Loucy (cell line): Measurements from ENCODE around the gene CCDC102A.

ENCODE experiments used
- H2AFZ ChIP-seq: fragments of 200-600 bp; sonication (generic); 2 replicates; pipeline ENCODE4 v1.6.0; 2016; ENCODE audit warnings: antibody characterized with exemption, mild to moderate bottlenecking, low read length, moderate library complexity
- H3F3A ChIP-seq: fragments of 200-600 bp; 2 replicates; pipeline ENCODE4 v1.6.0; 2016; ENCODE audit warnings: antibody characterized with exemption, low read depth, mild to moderate bottlenecking
- H3K27me3 ChIP-seq: fragments of 200-600 bp; sonication (generic); 2 replicates; pipeline ENCODE4 v1.6.1; 2014; ENCODE audit warnings: low read length, mild to moderate bottlenecking; ENCODE audit not compliant: insufficient read depth, poor library complexity, severe bottlenecking
- H3K36me3 ChIP-seq: fragments of 200-600 bp; sonication (generic); 2 replicates; pipeline ENCODE4 v1.6.1; 2016; ENCODE audit warnings: low read length; ENCODE audit not compliant: insufficient read depth
- H3K4me1 ChIP-seq: fragments of 200-600 bp; sonication (generic); 2 replicates; pipeline ENCODE4 v1.5.1; 2014; ENCODE audit warnings: low read length, mild to moderate bottlenecking; ENCODE audit not compliant: insufficient read depth, poor library complexity, severe bottlenecking
- H3K4me2 ChIP-seq: fragments of 200-600 bp; sonication (generic); 2 replicates; pipeline ENCODE4 v1.6.0; 2014; ENCODE audit warnings: antibody characterized with exemption, low read length, low read depth, mild to moderate bottlenecking; ENCODE audit not compliant: poor library complexity, severe bottlenecking
- H3K4me3 ChIP-seq: fragments of 200-600 bp; sonication (generic); 2 replicates; pipeline ENCODE4 v1.5.1; 2014; ENCODE audit warnings: low read length, mild to moderate bottlenecking, mixed read lengths; ENCODE audit not compliant: poor library complexity, severe bottlenecking
- H3K79me2 ChIP-seq: fragments of 200-600 bp; sonication (generic); 2 replicates; pipeline ENCODE4 v1.6.1; 2014; ENCODE audit warnings: low read length; ENCODE audit not compliant: insufficient read depth
- H3K9ac ChIP-seq: fragments of 200-600 bp; sonication (generic); 2 replicates; pipeline ENCODE4 v1.6.0; 2014; ENCODE audit warnings: mild to moderate bottlenecking, low read depth, low read length, moderate library complexity; ENCODE audit not compliant: poor library complexity, severe bottlenecking
- H3K9me2 ChIP-seq: fragments of 200-600 bp; sonication (generic); replicated peaks from 2 replicates; pipeline ENCODE4 v1.6.1; 2016; ENCODE audit warnings: low read depth, low read length, mixed read lengths
- H3K9me3 ChIP-seq: fragments of 200-600 bp; sonication (generic); 2 replicates; pipeline ENCODE4 v1.6.1; 2014; ENCODE audit warnings: mild to moderate bottlenecking, antibody characterized with exemption, low read length, low read depth; ENCODE audit not compliant: insufficient read depth
- H4K20me1 ChIP-seq: fragments of 200-600 bp; sonication (generic); 2 replicates; pipeline ENCODE4 v1.6.0; 2014; ENCODE audit warnings: antibody characterized with exemption, low read length, mild to moderate bottlenecking; ENCODE audit not compliant: insufficient read depth, poor library complexity, severe bottlenecking
- CTCF ChIP-seq: fragments of 200-600 bp; sonication (generic); conservative IDR thresholded peaks from 2 replicates; pipeline ENCODE4 v1.5.1; 2014; ENCODE audit warnings: mild to moderate bottlenecking, antibody characterized with exemption, low read length
- EZH2phosphoT487 ChIP-seq: fragments of 200-600 bp; IDR thresholded peaks from 2 replicates; pipeline ENCODE4 v1.6.1; 2018; ENCODE audit warnings: antibody characterized with exemption, mild to moderate bottlenecking, moderate library complexity, borderline replicate concordance

Gene CCDC102A

DNA sequence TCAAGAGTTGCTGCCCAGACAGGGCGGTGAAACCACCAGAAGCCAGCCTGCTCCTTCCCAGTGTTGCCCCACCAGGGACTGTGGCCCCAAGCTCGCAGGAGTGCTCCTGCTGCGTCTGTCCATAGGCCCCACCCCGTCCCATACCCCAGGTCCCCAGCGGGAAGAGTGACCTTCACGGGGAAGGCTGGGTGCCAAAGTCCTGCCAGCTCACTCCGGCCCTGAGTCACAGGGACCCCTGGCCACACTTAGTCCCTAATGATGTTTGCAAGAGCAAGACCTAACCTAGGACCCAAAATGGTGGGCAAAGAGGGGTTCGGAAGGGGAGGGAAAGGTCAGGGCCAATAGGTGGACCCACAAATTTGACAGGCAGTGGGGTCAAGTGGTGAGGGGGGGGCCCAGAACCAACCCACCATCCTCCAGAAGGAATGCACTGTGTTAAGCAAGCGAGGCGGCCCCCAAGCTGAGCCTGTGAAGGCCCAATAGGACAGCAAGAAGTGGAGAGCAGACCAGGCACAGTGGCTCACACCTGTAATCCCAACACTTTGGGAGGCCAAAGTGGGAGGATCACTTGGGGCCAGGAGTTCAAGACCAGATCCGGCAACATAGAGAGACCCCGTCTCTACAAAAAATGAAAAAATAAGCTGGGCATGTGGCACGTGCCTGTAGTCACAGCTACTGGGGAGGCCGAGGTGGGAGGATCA lies 53.4 kb downstream of the CCDC102A start:
- no peaks in the 10 kb centered on the region for H4K20me1 ChIP-seq
- no peak for TF ChIP-seq EZH2phosphoT487
- no peak for TF ChIP-seq CTCF

GRCh38 chr16:57481421-57481820 lies 55.0 kb downstream of the CCDC102A start:
- H3F3A ChIP-seq, result no peaks in the 10 kb centered on the region
- no peaks in the 10 kb centered on the region for H3K36me3 ChIP-seq
- no peak overlapping the region for H3K4me2 ChIP-seq
- no peaks in the 10 kb centered on the region for H3K9me3 ChIP-seq
- H4K20me1 ChIP-seq, result no peaks in the 10 kb centered on the region
- H2AFZ ChIP-seq, result no peak overlapping the region
- no peak for TF ChIP-seq CTCF
- TF ChIP-seq EZH2phosphoT487, result no peak
- H3K9ac ChIP-seq, result no peak overlapping the region
- H3K9me2 ChIP-seq, result no peaks in the 10 kb centered on the region
- no peak overlapping the region for H3K4me3 ChIP-seq
- peaks cover 8% of the 10 kb centered on the region; the same call in 1 of the 2 replicates for H3K79me2 ChIP-seq
- H3K27me3 ChIP-seq, result no peaks in the 10 kb centered on the region
- peaks cover 45% of the 10 kb centered on the region for H3K4me1 ChIP-seq

More for the DNA sequence above, 53.4 kb downstream of the CCDC102A start:
- Histone ChIP-seq H3K79me2 (peaks cover 8% of the 10 kb centered on the region; the same call in 1 of the 2 replicates), H3F3A (no peaks in the 10 kb centered on the region), H3K4me2 (no peak overlapping the region), H3K9ac (no peak overlapping the region), H2AFZ (no peak overlapping the region), H3K4me3 (no peak overlapping the region), H3K36me3 (no peaks in the 10 kb centered on the region), H3K9me2 (no peaks in the 10 kb centered on the region), H3K4me1 (peaks cover 38% of the 10 kb centered on the region), H3K9me3 (no peaks in the 10 kb centered on the region), H3K27me3 (no peaks in the 10 kb centered on the region)

DNA sequence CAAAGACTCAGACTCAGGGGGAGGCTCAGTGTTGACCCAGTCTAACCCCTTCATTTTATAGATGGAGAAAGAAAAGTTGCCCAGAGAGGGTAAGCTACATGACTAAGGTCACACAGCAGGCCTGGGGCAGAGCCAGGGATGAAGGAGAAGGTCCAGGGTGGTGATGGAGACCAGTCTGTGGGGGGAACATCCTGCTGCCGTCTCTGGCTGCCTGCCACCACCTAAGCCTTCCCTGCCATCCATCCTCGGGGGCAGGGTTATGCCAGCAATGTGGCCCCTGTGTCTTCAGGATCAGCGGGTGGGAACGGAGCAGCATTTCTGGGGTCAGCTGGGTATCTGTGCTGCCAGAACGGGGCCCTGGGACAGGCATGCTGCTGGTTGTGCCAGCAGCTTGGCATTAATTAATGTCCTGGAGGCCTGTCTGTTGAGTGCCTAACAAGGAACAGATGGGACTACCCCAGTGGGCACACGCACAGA lies 55.6 kb downstream of the CCDC102A start:
- TF ChIP-seq EZH2phosphoT487 (no peak), CTCF (no peak)
- no peak overlapping the region for H3K4me3 ChIP-seq
- H3K4me2 ChIP-seq, result no peak overlapping the region
- H4K20me1 ChIP-seq, result no peaks in the 10 kb centered on the region
- H3K9me2 ChIP-seq, result no peaks in the 10 kb centered on the region
- peaks cover 5% of the 10 kb centered on the region; the same call in 1 of the 2 replicates for H3K79me2 ChIP-seq
- H3K9ac ChIP-seq, result no peak overlapping the region
- H2AFZ ChIP-seq, result no peak overlapping the region
- H3K4me1 ChIP-seq, result peaks cover 48% of the 10 kb centered on the region
- H3F3A ChIP-seq, result no peaks in the 10 kb centered on the region
- H3K36me3 ChIP-seq, result no peaks in the 10 kb centered on the region
- no peaks in the 10 kb centered on the region for H3K27me3 ChIP-seq
- no peaks in the 10 kb centered on the region for H3K9me3 ChIP-seq
